HEK293 (cell line): ENCODE data around the gene RASAL2.

Experiments
- CTCF ChIA-PET: fragments of 350-600 bp; formaldehyde crosslinking; extraction: SDS; loops from one replicate; lab custom pipeline; 2021; ENCODE audit warnings: antibody characterized with exemption; lab: Yijun Ruan, JAX
- POLR2A ChIA-PET: fragments of 300-600 bp; formaldehyde crosslinking; extraction: SDS; loops from one replicate; lab custom pipeline; 2020; ENCODE audit warnings: antibody characterized with exemption, inconsistent platforms; lab: Yijun Ruan, JAX
- H3K27ac ChIP-seq: fragments of 200-500 bp; sonication (Bioruptor generic); 2 replicates; pipeline ENCODE4 v1.5.1; 2014; ENCODE audit warnings: low read depth, low read length, control low read depth, inconsistent platforms; ENCODE audit errors: extremely low read depth
- H3K36me3 ChIP-seq, 2 experiments: fragments of 200-500 bp in 1 of 2; sonication (Bioruptor generic) in 1 of 2; 1 replicate in 1 of 2; 2 replicates in 1 of 2; pipeline ENCODE4 v1.5.1; 2014 to 2017; ENCODE audit warnings: inconsistent platforms in 2 of 2, low read length in 2 of 2; ENCODE audit not compliant: control insufficient read depth in 2 of 2, insufficient read depth in 1 of 2
- H3K4me1 ChIP-seq: fragments of 200-500 bp; sonication (Bioruptor generic); 2 replicates; pipeline ENCODE4 v1.5.1; 2014; ENCODE audit warnings: mild to moderate bottlenecking, low read length, inconsistent platforms; ENCODE audit not compliant: control insufficient read depth, insufficient read depth
- H3K4me3 ChIP-seq: 2 replicates; pipeline ENCODE4 v1.5.1; 2011; ENCODE audit warnings: low read depth, mild to moderate bottlenecking, control low read depth, low read length, moderate library complexity
- H3K9me3 ChIP-seq: fragments of 200-500 bp; sonication (Bioruptor generic); 2 replicates; pipeline ENCODE4 v1.5.1; 2014; ENCODE audit warnings: low read depth, low read length, inconsistent platforms; ENCODE audit not compliant: control insufficient read depth, insufficient read depth
- ATF2 ChIP-seq: fragments of 450-650 bp; formaldehyde crosslinking; IDR thresholded peaks from 2 replicates; pipeline ENCODE4 v1.5.1; 2016; ENCODE audit warnings: missing biosample characterization, missing genetic modification characterization, low read depth
- ELK4 ChIP-seq: IDR thresholded peaks from 2 replicates; pipeline ENCODE4 v1.6.1; 2011; ENCODE audit warnings: mild to moderate bottlenecking, low read depth, low read length, borderline replicate concordance
- GFI1B ChIP-seq: fragments of 450-650 bp; formaldehyde crosslinking; IDR thresholded peaks from 2 replicates; pipeline ENCODE4 v1.5.1; 2016; ENCODE audit warnings: missing biosample characterization, missing genetic modification characterization
- INSM2 ChIP-seq: fragments of 450-650 bp; formaldehyde crosslinking; IDR thresholded peaks from 2 replicates; pipeline ENCODE4 v1.5.1; 2016; ENCODE audit warnings: missing biosample characterization, missing genetic modification characterization
- PRDM2 ChIP-seq: fragments of 450-650 bp; formaldehyde crosslinking; IDR thresholded peaks from 2 replicates; pipeline ENCODE4 v1.5.1; 2016; ENCODE audit warnings: missing biosample characterization, missing genetic modification characterization, borderline replicate concordance
- ZBTB48 ChIP-seq: fragments of 450-650 bp; formaldehyde crosslinking; IDR thresholded peaks from 2 replicates; pipeline ENCODE4 v1.5.1; 2016; ENCODE audit warnings: missing biosample characterization, missing genetic modification characterization
- ZNF132 ChIP-seq: fragments of 450-650 bp; formaldehyde crosslinking; IDR thresholded peaks from 2 replicates; pipeline ENCODE4 v1.5.1; 2017; ENCODE audit warnings: missing biosample characterization, missing genetic modification characterization, borderline replicate concordance
- ZNF148 ChIP-seq: fragments of 450-650 bp; formaldehyde crosslinking; IDR thresholded peaks from 2 replicates; pipeline ENCODE4 v1.5.0; 2017; ENCODE audit warnings: missing biosample characterization, missing genetic modification characterization, borderline replicate concordance
- ZNF221 ChIP-seq: fragments of 450-650 bp; formaldehyde crosslinking; IDR thresholded peaks from 2 replicates; pipeline ENCODE4 v1.5.1; 2017; ENCODE audit warnings: missing biosample characterization, missing genetic modification characterization, borderline replicate concordance
- ZNF26 ChIP-seq: fragments of 450-650 bp; formaldehyde crosslinking; IDR thresholded peaks from 2 replicates; pipeline ENCODE4 v1.5.1; 2016; ENCODE audit warnings: missing biosample characterization, missing genetic modification characterization
- ZNF362 ChIP-seq: fragments of 450-650 bp; formaldehyde crosslinking; IDR thresholded peaks from 2 replicates; pipeline ENCODE4 v1.5.1; 2016; ENCODE audit warnings: missing biosample characterization, missing genetic modification characterization
- ZNF391 ChIP-seq: fragments of 450-650 bp; formaldehyde crosslinking; IDR thresholded peaks from 2 replicates; pipeline ENCODE4 v1.5.1; 2016; ENCODE audit warnings: low read depth, missing biosample characterization, missing genetic modification characterization, borderline replicate concordance
- ZNF600 ChIP-seq: fragments of 450-650 bp; formaldehyde crosslinking; IDR thresholded peaks from 2 replicates; pipeline ENCODE4 v1.5.1; 2016; ENCODE audit warnings: missing biosample characterization, missing genetic modification characterization
- ZNF624 ChIP-seq: fragments of 450-650 bp; formaldehyde crosslinking; IDR thresholded peaks from 2 replicates; pipeline ENCODE4 v1.5.1; 2017; ENCODE audit warnings: missing biosample characterization, missing genetic modification characterization
- ZNF677 ChIP-seq: fragments of 450-650 bp; IDR thresholded peaks from 2 replicates; pipeline ENCODE4 v1.5.0; 2018; ENCODE audit warnings: missing biosample characterization, mild to moderate bottlenecking, missing genetic modification characterization, moderate library complexity
- ZNF747 ChIP-seq: fragments of 450-650 bp; formaldehyde crosslinking; IDR thresholded peaks from 2 replicates; pipeline ENCODE4 v1.5.1; 2016; ENCODE audit warnings: missing biosample characterization, missing genetic modification characterization

The RASAL2 gene

GRCh38 chr1:178086294-178086693, 7.6 kb upstream of the RASAL2 start:
- H3K27ac ChIP-seq, result no peak overlapping the region
- ChIA-PET POLR2A (interaction anchor here (0.7 kb wide), 1 partner anchor 15 kb away, joined by 3 read pairs; no protein-coding TSS in a partner anchor), CTCF (interaction anchor here (0.6 kb wide), 1 partner anchor 48 kb away, joined by 6 read pairs; no protein-coding TSS in a partner anchor)
- no peak overlapping the region for H3K4me3 ChIP-seq
- H3K4me1 ChIP-seq, result no peaks in the 10 kb centered on the region
- no peaks in the 10 kb centered on the region for H3K9me3 ChIP-seq
- no peaks in the 10 kb centered on the region; a peak in 1 of 3 replicates for H3K36me3 ChIP-seq
- no peak for TF ChIP-seq ZNF747 (tag by site-specific recombination)
- TF ChIP-seq ZNF600 (tag by site-specific recombination), result no peak
- no peak for TF ChIP-seq ZNF677 (tag by site-specific recombination)
- no peak for TF ChIP-seq ZNF362 (tag by site-specific recombination)
- TF ChIP-seq PRDM2 (tag by site-specific recombination), result no peak
- TF ChIP-seq ZBTB48 (tag by site-specific recombination), result no peak
- no peak for TF ChIP-seq INSM2 (tag by site-specific recombination)
- TF ChIP-seq ELK4, result no peak
- TF ChIP-seq ZNF132, result no peak
- TF ChIP-seq GFI1B (tag by site-specific recombination), result no peak
- no peak for TF ChIP-seq ZNF624 (tag by site-specific recombination)
- TF ChIP-seq ZNF26 (tag by site-specific recombination), result no peak
- TF ChIP-seq ZNF391, result no peak
- no peak for TF ChIP-seq ZNF148
- TF ChIP-seq ATF2 (tag by site-specific recombination), result no peak
- TF ChIP-seq ZNF221 (tag by site-specific recombination), result no peak
